DND-41 (cell line): Measurements from ENCODE around the gene COPS4.
"Not testable (repeated sequence)": the region's sequence is repeated elsewhere in the genome, so short reads cannot be mapped to it uniquely, and the experiment has no call there.

Experiments
- ATAC-seq: fragments of 200-7000 bp; cut with Tn5 transposase; 3 replicates; pipeline ENCODE4 v1.9.1; 2021; ENCODE audit warnings: low read depth; ENCODE audit not compliant: insufficient read depth
- DNase-seq: peaks from one replicate; pipeline ENCODE4 v3.0.0-alpha.2; 2020
- H2AFZ ChIP-seq: 2 replicates; pipeline ENCODE4 v1.6.0; 2012; ENCODE audit warnings: low read depth, low read length
- H3K27ac ChIP-seq: 2 replicates; pipeline ENCODE4 v1.5.1; 2012; ENCODE audit warnings: low read length, inconsistent platforms
- H3K27me3 ChIP-seq: fragments of 200-600 bp; sonication (generic); 2 replicates; pipeline ENCODE4 v1.6.0; 2012; ENCODE audit warnings: low read length, mild to moderate bottlenecking, inconsistent platforms; ENCODE audit not compliant: insufficient read depth, poor library complexity
- H3K36me3 ChIP-seq: 2 replicates; pipeline ENCODE4 v1.5.1; 2012; ENCODE audit warnings: low read length, inconsistent platforms; ENCODE audit not compliant: insufficient read depth
- H3K4me1 ChIP-seq: 2 replicates; pipeline ENCODE4 v1.5.1; 2012; ENCODE audit warnings: mild to moderate bottlenecking, low read length; ENCODE audit not compliant: insufficient read depth
- H3K4me2 ChIP-seq: 2 replicates; pipeline ENCODE4 v1.6.0; 2012; ENCODE audit warnings: mild to moderate bottlenecking, moderate library complexity, low read length, inconsistent platforms; ENCODE audit not compliant: insufficient read depth
- H3K4me3 ChIP-seq, 2 experiments: fragments of 200-600 bp in 1 of 2; shearing (Covaris generic) in 1 of 2; 2 replicates each; pipeline ENCODE4 v1.5.1; 2012 to 2016; ENCODE audit warnings: inconsistent platforms in 2 of 2, low read length in 2 of 2, mild to moderate bottlenecking in 2 of 2, low read depth in 1 of 2, moderate library complexity in 1 of 2
- H3K79me2 ChIP-seq: 2 replicates; pipeline ENCODE4 v1.6.0; 2012; ENCODE audit warnings: low read length, inconsistent platforms; ENCODE audit not compliant: insufficient read depth
- H3K9ac ChIP-seq: 2 replicates; pipeline ENCODE4 v1.6.0; 2012; ENCODE audit warnings: low read depth, mild to moderate bottlenecking, inconsistent platforms, low read length, moderate library complexity
- H3K9me3 ChIP-seq: 2 replicates; pipeline ENCODE4 v1.5.1; 2012; ENCODE audit warnings: low read length, moderate library complexity, mild to moderate bottlenecking, inconsistent platforms; ENCODE audit not compliant: insufficient read depth, severe bottlenecking
- H4K20me1 ChIP-seq: 2 replicates; pipeline ENCODE4 v1.6.0; 2012; ENCODE audit warnings: low read length; ENCODE audit not compliant: insufficient read depth
- EZH2 ChIP-seq: IDR thresholded peaks from 3 replicates; pipeline ENCODE4 v1.6.1; 2012; ENCODE audit warnings: borderline replicate concordance, low read depth, mild to moderate bottlenecking, moderate library complexity, low read length, inconsistent platforms; ENCODE audit not compliant: severe bottlenecking
- TF ChIP-seq, protein P1 (sequence below): IDR thresholded peaks from 2 replicates; pipeline ENCODE4 v1.5.1; 2012; ENCODE audit warnings: borderline replicate concordance, low read length, moderate library complexity, mild to moderate bottlenecking; ENCODE audit not compliant: poor library complexity, severe bottlenecking; ENCODE audit errors: extremely low read depth

COPS4 gene

DNA sequence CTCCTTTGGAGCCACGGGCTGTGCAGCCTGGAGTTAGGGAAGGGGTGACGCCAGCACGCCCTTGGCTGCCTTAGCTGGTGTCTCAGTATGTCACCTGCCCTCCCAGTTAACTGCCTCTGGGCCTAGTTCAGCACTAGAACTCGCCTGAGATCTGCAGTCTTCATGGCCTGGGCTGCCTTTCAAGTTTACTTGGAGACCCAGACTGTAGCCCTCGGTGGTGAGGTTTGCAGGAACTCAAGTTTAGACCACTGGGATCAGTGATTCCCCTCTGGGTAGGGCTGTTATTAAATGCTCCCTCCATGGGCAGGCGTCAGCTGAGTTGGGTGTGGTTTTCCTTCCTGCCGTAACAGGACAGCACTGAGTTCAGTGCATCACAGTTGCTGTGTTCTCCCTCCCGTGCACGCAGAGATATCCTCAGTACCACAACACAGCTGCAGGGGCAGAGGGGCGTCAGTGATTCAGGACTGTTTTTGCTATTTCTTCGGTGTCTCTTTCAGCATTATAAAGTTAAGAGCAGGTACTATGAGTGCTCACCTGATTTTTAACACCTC is 49.0 kb downstream of the COPS4 start:
- Histone ChIP-seq H3K27ac (no peak overlapping the region), H3K27me3 (no peaks in the 10 kb centered on the region), H3K79me2 (no peaks in the 10 kb centered on the region), H3K9me3 (no peaks in the 10 kb centered on the region), H3K4me3 (no peak overlapping the region), H3K4me1 (no peaks in the 10 kb centered on the region; the same call in 1 of the 2 replicates), H3K9ac (no peak overlapping the region), H4K20me1 (no peaks in the 10 kb centered on the region), H3K36me3 (peaks cover 4% of the 10 kb centered on the region; the same call in 1 of the 2 replicates), H3K4me2 (no peak overlapping the region), H2AFZ (no peak overlapping the region)
- ATAC-seq: peak; percentile 94
- DNase-seq: peak; percentile 56
- no peak for TF ChIP-seq EZH2
- TF ChIP-seq, protein P1, sequence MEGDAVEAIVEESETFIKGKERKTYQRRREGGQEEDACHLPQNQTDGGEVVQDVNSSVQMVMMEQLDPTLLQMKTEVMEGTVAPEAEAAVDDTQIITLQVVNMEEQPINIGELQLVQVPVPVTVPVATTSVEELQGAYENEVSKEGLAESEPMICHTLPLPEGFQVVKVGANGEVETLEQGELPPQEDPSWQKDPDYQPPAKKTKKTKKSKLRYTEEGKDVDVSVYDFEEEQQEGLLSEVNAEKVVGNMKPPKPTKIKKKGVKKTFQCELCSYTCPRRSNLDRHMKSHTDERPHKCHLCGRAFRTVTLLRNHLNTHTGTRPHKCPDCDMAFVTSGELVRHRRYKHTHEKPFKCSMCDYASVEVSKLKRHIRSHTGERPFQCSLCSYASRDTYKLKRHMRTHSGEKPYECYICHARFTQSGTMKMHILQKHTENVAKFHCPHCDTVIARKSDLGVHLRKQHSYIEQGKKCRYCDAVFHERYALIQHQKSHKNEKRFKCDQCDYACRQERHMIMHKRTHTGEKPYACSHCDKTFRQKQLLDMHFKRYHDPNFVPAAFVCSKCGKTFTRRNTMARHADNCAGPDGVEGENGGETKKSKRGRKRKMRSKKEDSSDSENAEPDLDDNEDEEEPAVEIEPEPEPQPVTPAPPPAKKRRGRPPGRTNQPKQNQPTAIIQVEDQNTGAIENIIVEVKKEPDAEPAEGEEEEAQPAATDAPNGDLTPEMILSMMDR: peak; percentile 51

DNA sequence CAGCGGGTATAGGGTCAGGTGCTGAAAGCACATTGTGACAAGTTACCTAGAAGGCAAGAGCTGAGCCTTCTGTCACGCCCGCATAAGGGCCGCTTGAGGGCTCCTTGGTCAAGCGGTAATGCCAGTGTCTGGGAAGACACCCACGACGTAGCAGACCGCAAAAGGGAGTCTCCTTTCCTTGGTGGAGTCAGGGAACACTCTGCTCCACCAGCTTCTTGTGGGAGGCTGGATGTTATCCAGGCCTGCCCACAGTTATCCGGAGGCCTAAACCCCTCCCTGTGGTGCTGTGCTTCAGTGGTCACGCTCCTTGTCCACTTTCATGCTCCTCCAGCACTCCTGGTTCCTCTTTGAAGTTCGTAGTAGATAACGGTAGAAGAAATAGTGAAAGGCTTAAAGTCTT is 50.0 kb downstream of the COPS4 start:
- DNase-seq, H3K27ac ChIP-seq, H3K9ac ChIP-seq, H3K4me1 ChIP-seq, H4K20me1 ChIP-seq, H2AFZ ChIP-seq, H3K4me2 ChIP-seq, ATAC-seq, H3K4me3 ChIP-seq, H3K79me2 ChIP-seq, H3K9me3 ChIP-seq, H3K27me3 ChIP-seq: not testable (repeated sequence)
- peaks cover 12% of the 10 kb centered on the region for H3K36me3 ChIP-seq

DNA sequence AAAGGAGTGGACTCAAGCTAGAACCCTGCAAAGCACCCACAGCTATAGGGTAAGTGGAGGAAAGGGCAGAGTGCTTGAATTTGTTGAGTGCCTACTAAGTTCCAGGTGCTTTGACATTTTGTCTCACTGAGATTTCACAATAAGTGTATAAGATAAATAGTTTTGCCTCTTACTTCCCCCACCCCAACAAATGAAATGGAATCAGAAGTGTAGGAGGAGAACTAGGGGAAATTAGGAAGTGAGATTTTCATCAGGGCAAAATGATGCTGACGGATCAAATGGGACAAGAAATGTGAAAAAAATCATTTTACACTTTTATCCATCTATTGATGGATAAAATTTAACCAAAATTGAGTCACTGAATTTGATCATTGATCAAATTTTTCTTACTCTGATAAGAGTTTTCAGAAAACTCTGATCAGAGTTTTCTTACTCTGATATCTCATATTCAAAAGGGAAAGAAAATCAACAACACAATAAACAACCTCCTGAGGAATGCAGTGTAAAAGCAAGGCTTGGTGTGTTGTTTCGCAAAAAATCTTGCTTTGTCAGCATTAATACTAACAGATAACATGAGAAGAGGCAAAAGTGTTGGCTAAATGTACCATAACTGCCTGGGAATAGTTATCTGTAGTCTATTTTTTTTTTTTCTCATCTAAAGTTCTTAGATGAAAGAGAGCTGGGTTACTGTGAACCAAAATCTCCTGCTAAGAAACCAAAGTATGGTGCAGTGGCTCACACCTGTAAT is 54.6 kb downstream of the COPS4 start:
- H3K27ac ChIP-seq: no peak overlapping the region
- H2AFZ ChIP-seq: no peak overlapping the region
- H3K4me2 ChIP-seq: no peak overlapping the region
- no peaks in the 10 kb centered on the region for H4K20me1 ChIP-seq
- H3K36me3 ChIP-seq: peaks cover 32% of the 10 kb centered on the region
- H3K4me1 ChIP-seq: no peaks in the 10 kb centered on the region
- ATAC-seq (no peak), DNase-seq (no peak)
- no peaks in the 10 kb centered on the region for H3K9me3 ChIP-seq
- H3K4me3 ChIP-seq: no peak overlapping the region
- no peak overlapping the region for H3K9ac ChIP-seq
- no peaks in the 10 kb centered on the region for H3K79me2 ChIP-seq
- no peaks in the 10 kb centered on the region for H3K27me3 ChIP-seq
- TF ChIP-seq, protein P1: no peak
- no peak for TF ChIP-seq EZH2

DNA sequence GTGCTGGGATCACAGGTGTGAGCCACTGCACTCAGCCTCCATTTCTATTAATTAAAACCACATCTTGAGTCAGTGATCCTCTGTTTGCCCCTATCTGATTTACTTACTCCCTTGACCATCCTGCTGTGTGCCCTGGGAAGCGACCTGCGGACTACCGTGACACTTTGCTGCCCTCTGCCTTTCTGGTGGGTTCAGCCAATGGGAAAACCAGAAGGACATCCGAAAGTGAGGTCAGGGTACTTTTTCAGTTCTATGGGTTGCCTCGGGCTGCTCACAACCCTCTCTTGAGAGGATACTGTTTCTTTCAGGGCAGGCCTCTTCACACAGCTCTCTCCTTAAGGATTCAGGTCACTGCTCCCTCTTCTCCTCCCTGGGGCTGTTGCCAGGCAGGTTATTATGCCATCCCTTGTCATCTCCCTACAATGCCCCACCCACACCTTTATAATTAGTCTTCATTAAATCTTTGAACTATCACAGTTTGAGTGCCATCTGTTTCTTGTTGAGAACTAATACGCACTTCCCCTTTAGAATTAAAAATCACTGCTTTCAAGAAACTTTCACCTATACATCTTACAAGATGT is 58.2 kb downstream of the COPS4 start:
- no peaks in the 10 kb centered on the region for H3K4me1 ChIP-seq
- H3K9me3 ChIP-seq: no peaks in the 10 kb centered on the region
- TF ChIP-seq, protein P1: no peak
- H3K79me2 ChIP-seq: no peaks in the 10 kb centered on the region
- H2AFZ ChIP-seq: no peak overlapping the region
- peaks cover 55% of the 10 kb centered on the region for H3K36me3 ChIP-seq
- no peaks in the 10 kb centered on the region for H4K20me1 ChIP-seq
- no peak overlapping the region for H3K4me2 ChIP-seq
- no peak for ATAC-seq
- no peak overlapping the region for H3K9ac ChIP-seq
- H3K27me3 ChIP-seq: no peaks in the 10 kb centered on the region
- H3K4me3 ChIP-seq: no peak overlapping the region
- H3K27ac ChIP-seq: no peak overlapping the region
- DNase-seq: no peak
